GM13976 (cell line): ENCODE results near the gene EXOC6.

ENCODE experiments used
- DNase-seq: peaks from one replicate; pipeline ENCODE4 v3.0.0; 2012; ENCODE audit warnings: low spot score
- CTCF ChIP-seq: IDR thresholded peaks from 2 replicates; pipeline ENCODE4 v1.5.1; 2012; ENCODE audit warnings: borderline replicate concordance, mild to moderate bottlenecking; ENCODE audit not compliant: insufficient read depth; ENCODE audit errors: extremely low read depth, missing control alignments, control extremely low read depth
- in situ Hi-C: fragments of 300-500 bp; cut with MboI; formaldehyde crosslinking; loops from one replicate; pipeline ENCODE4 v1.12.0; 2022; ENCODE audit warnings: low sequenced_read_pairs, mixed read lengths, inconsistent platforms; ENCODE audit not compliant: unreplicated experiment

The EXOC6 gene

GRCh38 chr10:93106631-93107072 is 258.3 kb downstream of the EXOC6 start:
- TF ChIP-seq CTCF = no peak
- DNase-seq = no peak
- in situ Hi-C loops = no loop called here
